ENCODE results near the gene AXL.

DNA sequence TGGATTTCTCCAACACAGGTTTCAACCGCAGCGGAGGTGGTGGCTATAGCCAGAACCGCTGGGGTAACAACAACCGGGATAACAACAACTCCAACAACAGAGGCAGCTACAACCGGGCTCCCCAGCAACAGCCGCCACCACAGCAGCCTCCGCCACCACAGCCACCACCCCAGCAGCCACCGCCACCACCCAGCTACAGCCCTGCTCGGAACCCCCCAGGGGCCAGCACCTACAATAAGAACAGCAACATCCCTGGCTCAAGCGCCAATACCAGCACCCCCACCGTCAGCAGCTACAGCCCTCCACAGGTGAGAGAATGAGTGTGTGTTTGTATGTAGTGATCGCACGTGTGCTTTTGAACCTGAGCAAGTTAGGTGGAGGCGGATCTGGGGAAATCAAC, 84.9 kb downstream of the AXL start:
- TF ChIP-seq, protein P1, sequence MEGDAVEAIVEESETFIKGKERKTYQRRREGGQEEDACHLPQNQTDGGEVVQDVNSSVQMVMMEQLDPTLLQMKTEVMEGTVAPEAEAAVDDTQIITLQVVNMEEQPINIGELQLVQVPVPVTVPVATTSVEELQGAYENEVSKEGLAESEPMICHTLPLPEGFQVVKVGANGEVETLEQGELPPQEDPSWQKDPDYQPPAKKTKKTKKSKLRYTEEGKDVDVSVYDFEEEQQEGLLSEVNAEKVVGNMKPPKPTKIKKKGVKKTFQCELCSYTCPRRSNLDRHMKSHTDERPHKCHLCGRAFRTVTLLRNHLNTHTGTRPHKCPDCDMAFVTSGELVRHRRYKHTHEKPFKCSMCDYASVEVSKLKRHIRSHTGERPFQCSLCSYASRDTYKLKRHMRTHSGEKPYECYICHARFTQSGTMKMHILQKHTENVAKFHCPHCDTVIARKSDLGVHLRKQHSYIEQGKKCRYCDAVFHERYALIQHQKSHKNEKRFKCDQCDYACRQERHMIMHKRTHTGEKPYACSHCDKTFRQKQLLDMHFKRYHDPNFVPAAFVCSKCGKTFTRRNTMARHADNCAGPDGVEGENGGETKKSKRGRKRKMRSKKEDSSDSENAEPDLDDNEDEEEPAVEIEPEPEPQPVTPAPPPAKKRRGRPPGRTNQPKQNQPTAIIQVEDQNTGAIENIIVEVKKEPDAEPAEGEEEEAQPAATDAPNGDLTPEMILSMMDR (IDR thresholded peaks at IDR 0.05; ENCODE audit: low read depth, low read length, poor library complexity, severe bottlenecking), result no peak
- no peak for TF ChIP-seq EZH2phosphoT487 (IDR thresholded peaks at IDR 0.05; ENCODE audit: borderline replicate concordance, low read length)

Data from DOHH2 (cell line).